Uterus (tissue), 2 donors: Measurements from ENCODE around the gene ITSN2.

Experiments
- CTCF ChIP-seq, 4 experiments: fragments of 200-600 bp in 2 of 4; fragments of 450-650 bp in 2 of 4; sonication (generic) in 2 of 4; IDR thresholded peaks; one replicate each; pipeline ENCODE4 v1.5.1; 2016 to 2019; ENCODE audit warnings: antibody characterized with exemption in 4 of 4, mild to moderate bottlenecking in 2 of 4, moderate library complexity in 1 of 4
- POLR2A ChIP-seq, 2 donors: fragments of 450-650 bp; IDR thresholded peaks; one replicate each; pipeline ENCODE4 v1.6.1; 2016; ENCODE audit warnings: antibody characterized with exemption in 2 of 2, mild to moderate bottlenecking in 1 of 2, moderate library complexity in 1 of 2

GRCh38 chr2:24342110-24342910 lies 18.0 kb downstream of the ITSN2 start:
- TF ChIP-seq CTCF (IDR thresholded peaks at IDR 0.05) (no peak), POLR2A (IDR thresholded peaks at IDR 0.05) (no peak)
